ENCODE measurements around the gene CRACR2B.

DNA sequence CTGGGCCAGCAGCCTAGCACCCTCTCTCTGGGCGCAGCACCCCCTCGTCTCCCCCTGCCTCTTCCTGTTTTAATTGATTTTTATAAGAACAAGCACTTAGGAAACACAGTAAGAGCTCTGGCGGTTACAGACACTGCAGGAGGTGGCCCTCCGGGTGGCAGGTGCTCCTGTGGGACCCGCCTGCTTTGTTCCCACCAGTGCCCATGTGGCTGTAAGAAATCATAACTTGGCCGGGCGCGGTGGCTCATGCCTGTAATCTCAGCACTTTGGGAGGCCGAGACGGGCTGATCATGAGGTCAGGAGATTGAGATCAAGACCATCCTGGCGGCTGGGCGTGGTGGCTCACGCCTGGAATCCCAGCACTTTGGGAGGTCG lies 33.4 kb downstream of the CRACR2B start:
- TF ChIP-seq, protein P1, sequence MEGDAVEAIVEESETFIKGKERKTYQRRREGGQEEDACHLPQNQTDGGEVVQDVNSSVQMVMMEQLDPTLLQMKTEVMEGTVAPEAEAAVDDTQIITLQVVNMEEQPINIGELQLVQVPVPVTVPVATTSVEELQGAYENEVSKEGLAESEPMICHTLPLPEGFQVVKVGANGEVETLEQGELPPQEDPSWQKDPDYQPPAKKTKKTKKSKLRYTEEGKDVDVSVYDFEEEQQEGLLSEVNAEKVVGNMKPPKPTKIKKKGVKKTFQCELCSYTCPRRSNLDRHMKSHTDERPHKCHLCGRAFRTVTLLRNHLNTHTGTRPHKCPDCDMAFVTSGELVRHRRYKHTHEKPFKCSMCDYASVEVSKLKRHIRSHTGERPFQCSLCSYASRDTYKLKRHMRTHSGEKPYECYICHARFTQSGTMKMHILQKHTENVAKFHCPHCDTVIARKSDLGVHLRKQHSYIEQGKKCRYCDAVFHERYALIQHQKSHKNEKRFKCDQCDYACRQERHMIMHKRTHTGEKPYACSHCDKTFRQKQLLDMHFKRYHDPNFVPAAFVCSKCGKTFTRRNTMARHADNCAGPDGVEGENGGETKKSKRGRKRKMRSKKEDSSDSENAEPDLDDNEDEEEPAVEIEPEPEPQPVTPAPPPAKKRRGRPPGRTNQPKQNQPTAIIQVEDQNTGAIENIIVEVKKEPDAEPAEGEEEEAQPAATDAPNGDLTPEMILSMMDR (IDR thresholded peaks at IDR 0.05; ENCODE audit: low read length): no peak
- TF ChIP-seq EZH2 (optimal IDR thresholded peaks at IDR 0.05; ENCODE audit: low read depth, low read length): no peak
